Activated T-cell treated with anti-CD3 and anti-CD28 coated beads, Interleukin-2, amount 50 U/mL, for 4 hours (primary cell): ENCODE results near the gene RNLS. TPM values are rescaled to one million over a fixed set of nuclear protein-coding genes. Genes with fewer than 3 reads are reported as not detected.

Source experiments
- ATAC-seq, 2 donors: fragments of 200-7000 bp; cut with Tn5 transposase; one replicate each; pipeline ENCODE4 v1.10.0; 2021
- DNase-seq: peaks from one replicate; pipeline ENCODE4 v3.0.0-alpha.2; 2020
- H3K27me3 Mint-ChIP-seq: one replicate; pipeline ENCODE4 v1.8.0; 2021; ENCODE audit warnings: low read depth, mixed read lengths
- H3K36me3 Mint-ChIP-seq: one replicate; pipeline ENCODE4 v1.8.0; 2022; ENCODE audit warnings: mixed read lengths; ENCODE audit not compliant: insufficient read depth
- H3K4me1 Mint-ChIP-seq: one replicate; pipeline ENCODE4 v1.8.0; 2021; ENCODE audit warnings: low read depth, mixed read lengths
- H3K4me3 Mint-ChIP-seq: one replicate; pipeline ENCODE4 v1.8.0; 2021; ENCODE audit warnings: mild to moderate bottlenecking, moderate library complexity, mixed read lengths
- H3K9me3 Mint-ChIP-seq: one replicate; pipeline ENCODE4 v1.8.0; 2021; ENCODE audit warnings: mixed read lengths
- total RNA-seq, 3 donors: library from RNA; stranded (reverse); gene quantifications; one replicate each; pipeline ENCODE4 v1.2.1, GENCODE V29; 2021

RNLS gene
- total RNA-seq = 1 to 10 TPM; 3.4 to 5.5 (median 5.4) TPM

GRCh38 chr10:88582806-88583583 lies at the start of gene RNLS:
Gene RNLS (minus strand): TSS chr10:88583318.
- Mint-ChIP-seq H3K36me3 (peaks cover 4% of the 10 kb centered on the region), H3K4me1 (peaks cover 11% of the 10 kb centered on the region)
- peak; percentile 91 to 92 for ATAC-seq

GRCh38 chr10:88624840-88625239 lies 41.7 kb upstream of the RNLS start:
- DNase-seq = no peak
- no peaks in the 10 kb centered on the region for H3K4me1 Mint-ChIP-seq
- no peak overlapping the region for H3K4me3 Mint-ChIP-seq
- no peak for ATAC-seq
- H3K36me3 Mint-ChIP-seq = no peaks in the 10 kb centered on the region
- H3K9me3 Mint-ChIP-seq = no peaks in the 10 kb centered on the region
- H3K27me3 Mint-ChIP-seq = no peaks in the 10 kb centered on the region

More at GRCh38 chr10:88582806-88583583, at the start of gene RNLS:
- DNase-seq = peak; percentile 56
- peaks cover 5% of the 10 kb centered on the region for H3K27me3 Mint-ChIP-seq
- peak within 1 kb of the TSS; percentile 87 for H3K4me3 Mint-ChIP-seq
- H3K9me3 Mint-ChIP-seq = peaks cover 4% of the 10 kb centered on the region

- ATAC-seq (no peak), DNase-seq (no peak)
- Mint-ChIP-seq H3K27me3 (no peaks in the 10 kb centered on the region), H3K4me3 (no peak overlapping the region), H3K4me1 (no peaks in the 10 kb centered on the region), H3K9me3 (no peaks in the 10 kb centered on the region), H3K36me3 (no peaks in the 10 kb centered on the region)
Measured at GRCh38 chr10:88623835-88624234, 40.7 kb upstream of the RNLS start.

- DNase-seq (no peak), ATAC-seq (no peak)
- Mint-ChIP-seq H3K9me3 (no peaks in the 10 kb centered on the region), H3K36me3 (no peaks in the 10 kb centered on the region), H3K4me3 (no peak overlapping the region), H3K4me1 (no peaks in the 10 kb centered on the region), H3K27me3 (no peaks in the 10 kb centered on the region)
Measured at GRCh38 chr10:88620441-88620840, 37.3 kb upstream of the RNLS start.

GRCh38 chr10:88618496-88618895 lies 35.4 kb upstream of the RNLS start:
- no peak overlapping the region for H3K4me3 Mint-ChIP-seq
- H3K4me1 Mint-ChIP-seq = no peaks in the 10 kb centered on the region
- ATAC-seq (no peak), DNase-seq (no peak)
- no peaks in the 10 kb centered on the region for H3K36me3 Mint-ChIP-seq
- H3K9me3 Mint-ChIP-seq = no peaks in the 10 kb centered on the region
- no peaks in the 10 kb centered on the region for H3K27me3 Mint-ChIP-seq

GRCh38 chr10:88617772-88618300 lies 34.7 kb upstream of the RNLS start:
- DNase-seq = no peak
- no peak overlapping the region for H3K4me3 Mint-ChIP-seq
- H3K36me3 Mint-ChIP-seq = no peaks in the 10 kb centered on the region
- H3K4me1 Mint-ChIP-seq = no peaks in the 10 kb centered on the region
- H3K9me3 Mint-ChIP-seq = no peaks in the 10 kb centered on the region
- ATAC-seq = no peak
- no peaks in the 10 kb centered on the region for H3K27me3 Mint-ChIP-seq

GRCh38 chr10:88616250-88616977 lies 33.3 kb upstream of the RNLS start:
- Mint-ChIP-seq H3K4me1 (no peaks in the 10 kb centered on the region), H3K27me3 (no peaks in the 10 kb centered on the region), H3K9me3 (no peaks in the 10 kb centered on the region), H3K36me3 (no peaks in the 10 kb centered on the region), H3K4me3 (no peak overlapping the region)
- DNase-seq (no peak), ATAC-seq (no peak)

GRCh38 chr10:88608780-88609179 lies 25.7 kb upstream of the RNLS start:
- DNase-seq = no peak
- H3K4me1 Mint-ChIP-seq = no peaks in the 10 kb centered on the region
- no peaks in the 10 kb centered on the region for H3K36me3 Mint-ChIP-seq
- no peaks in the 10 kb centered on the region for H3K9me3 Mint-ChIP-seq
- peaks cover 3% of the 10 kb centered on the region for H3K27me3 Mint-ChIP-seq
- no peak for ATAC-seq
- H3K4me3 Mint-ChIP-seq = no peak overlapping the region

- Mint-ChIP-seq H3K36me3 (no peaks in the 10 kb centered on the region), H3K27me3 (peaks cover 3% of the 10 kb centered on the region), H3K4me1 (no peaks in the 10 kb centered on the region), H3K9me3 (no peaks in the 10 kb centered on the region), H3K4me3 (no peak overlapping the region)
- DNase-seq (no peak), ATAC-seq (no peak)
Measured at GRCh38 chr10:88608052-88608732, 25.1 kb upstream of the RNLS start.

GRCh38 chr10:88598055-88598454 lies 14.9 kb upstream of the RNLS start:
- Mint-ChIP-seq H3K36me3 (no peaks in the 10 kb centered on the region), H3K4me1 (peaks cover 7% of the 10 kb centered on the region), H3K4me3 (no peak overlapping the region), H3K9me3 (no peaks in the 10 kb centered on the region), H3K27me3 (no peaks in the 10 kb centered on the region)
- ATAC-seq (peak in 1 of 2 donors; percentile 46), DNase-seq (no peak)

- peaks cover 7% of the 10 kb centered on the region for H3K4me1 Mint-ChIP-seq
- H3K27me3 Mint-ChIP-seq = no peaks in the 10 kb centered on the region
- ATAC-seq = no peak
- no peak for DNase-seq
- no peak overlapping the region for H3K4me3 Mint-ChIP-seq
- no peaks in the 10 kb centered on the region for H3K36me3 Mint-ChIP-seq
- H3K9me3 Mint-ChIP-seq = no peaks in the 10 kb centered on the region
Measured at GRCh38 chr10:88594482-88594881, 11.4 kb upstream of the RNLS start.

GRCh38 chr10:88592906-88593305 lies 9.8 kb upstream of the RNLS start:
- Mint-ChIP-seq H3K36me3 (no peaks in the 10 kb centered on the region), H3K27me3 (no peaks in the 10 kb centered on the region), H3K9me3 (no peaks in the 10 kb centered on the region), H3K4me1 (peaks cover 1% of the 10 kb centered on the region), H3K4me3 (no peak overlapping the region)
- ATAC-seq = no peak
- DNase-seq = no peak

- no peak overlapping the region for H3K4me3 Mint-ChIP-seq
- H3K27me3 Mint-ChIP-seq = no peaks in the 10 kb centered on the region
- no peak for DNase-seq
Measured at GRCh38 chr10:88592381-88592780, 9.3 kb upstream of the RNLS start.

GRCh38 chr10:88586462-88586861 lies 3.3 kb upstream of the RNLS start, which contains the start of gene LIPJ:
Gene LIPJ (plus strand): TSS chr10:88586762. CDS start chr10:88590688, 3,926 bp downstream.
- Mint-ChIP-seq H3K9me3 (peaks cover 4% of the 10 kb centered on the region), H3K4me1 (peaks cover 11% of the 10 kb centered on the region), H3K4me3 (no peak within 1 kb of the TSS), H3K27me3 (peaks cover 5% of the 10 kb centered on the region), H3K36me3 (no peaks in the 10 kb centered on the region)
- ATAC-seq (no peak), DNase-seq (no peak)

More at GRCh38 chr10:88592381-88592780, 9.3 kb upstream of the RNLS start:
- no peaks in the 10 kb centered on the region for H3K36me3 Mint-ChIP-seq
- no peak for ATAC-seq
- no peaks in the 10 kb centered on the region for H3K4me1 Mint-ChIP-seq
- H3K9me3 Mint-ChIP-seq = no peaks in the 10 kb centered on the region
